Loucy (cell line): ENCODE data around the gene MRTFB.

Source experiments
- H2AFZ ChIP-seq: fragments of 200-600 bp; sonication (generic); 2 replicates; pipeline ENCODE4 v1.6.0; 2016; ENCODE audit warnings: antibody characterized with exemption, mild to moderate bottlenecking, low read length, moderate library complexity
- H3F3A ChIP-seq: fragments of 200-600 bp; 2 replicates; pipeline ENCODE4 v1.6.0; 2016; ENCODE audit warnings: antibody characterized with exemption, low read depth, mild to moderate bottlenecking
- H3K27me3 ChIP-seq: fragments of 200-600 bp; sonication (generic); 2 replicates; pipeline ENCODE4 v1.6.1; 2014; ENCODE audit warnings: low read length, mild to moderate bottlenecking; ENCODE audit not compliant: insufficient read depth, poor library complexity, severe bottlenecking
- H3K36me3 ChIP-seq: fragments of 200-600 bp; sonication (generic); 2 replicates; pipeline ENCODE4 v1.6.1; 2016; ENCODE audit warnings: low read length; ENCODE audit not compliant: insufficient read depth
- H3K4me1 ChIP-seq: fragments of 200-600 bp; sonication (generic); 2 replicates; pipeline ENCODE4 v1.5.1; 2014; ENCODE audit warnings: low read length, mild to moderate bottlenecking; ENCODE audit not compliant: insufficient read depth, poor library complexity, severe bottlenecking
- H3K4me2 ChIP-seq: fragments of 200-600 bp; sonication (generic); 2 replicates; pipeline ENCODE4 v1.6.0; 2014; ENCODE audit warnings: antibody characterized with exemption, low read length, low read depth, mild to moderate bottlenecking; ENCODE audit not compliant: poor library complexity, severe bottlenecking
- H3K4me3 ChIP-seq: fragments of 200-600 bp; sonication (generic); 2 replicates; pipeline ENCODE4 v1.5.1; 2014; ENCODE audit warnings: low read length, mild to moderate bottlenecking, mixed read lengths; ENCODE audit not compliant: poor library complexity, severe bottlenecking
- H3K79me2 ChIP-seq: fragments of 200-600 bp; sonication (generic); 2 replicates; pipeline ENCODE4 v1.6.1; 2014; ENCODE audit warnings: low read length; ENCODE audit not compliant: insufficient read depth
- H3K9ac ChIP-seq: fragments of 200-600 bp; sonication (generic); 2 replicates; pipeline ENCODE4 v1.6.0; 2014; ENCODE audit warnings: mild to moderate bottlenecking, low read depth, low read length, moderate library complexity; ENCODE audit not compliant: poor library complexity, severe bottlenecking
- H3K9me2 ChIP-seq: fragments of 200-600 bp; sonication (generic); replicated peaks from 2 replicates; pipeline ENCODE4 v1.6.1; 2016; ENCODE audit warnings: low read depth, low read length, mixed read lengths
- H3K9me3 ChIP-seq: fragments of 200-600 bp; sonication (generic); 2 replicates; pipeline ENCODE4 v1.6.1; 2014; ENCODE audit warnings: mild to moderate bottlenecking, antibody characterized with exemption, low read length, low read depth; ENCODE audit not compliant: insufficient read depth
- H4K20me1 ChIP-seq: fragments of 200-600 bp; sonication (generic); 2 replicates; pipeline ENCODE4 v1.6.0; 2014; ENCODE audit warnings: antibody characterized with exemption, low read length, mild to moderate bottlenecking; ENCODE audit not compliant: insufficient read depth, poor library complexity, severe bottlenecking
- EZH2phosphoT487 ChIP-seq: fragments of 200-600 bp; IDR thresholded peaks from 2 replicates; pipeline ENCODE4 v1.6.1; 2018; ENCODE audit warnings: antibody characterized with exemption, mild to moderate bottlenecking, moderate library complexity, borderline replicate concordance
- TF ChIP-seq, protein P1 (sequence below): fragments of 200-600 bp; sonication (generic); conservative IDR thresholded peaks from 2 replicates; pipeline ENCODE4 v1.5.1; 2014; ENCODE audit warnings: mild to moderate bottlenecking, antibody characterized with exemption, low read length

The MRTFB gene

GRCh38 chr16:14238756-14239155, 167.6 kb downstream of the MRTFB start:
- Histone ChIP-seq H3K9ac (no peak overlapping the region), H3K36me3 (no peaks in the 10 kb centered on the region), H3K4me3 (no peak overlapping the region), H3K79me2 (no peaks in the 10 kb centered on the region), H3K9me2 (no peaks in the 10 kb centered on the region), H2AFZ (no peak overlapping the region), H3K4me1 (no peaks in the 10 kb centered on the region), H4K20me1 (no peaks in the 10 kb centered on the region), H3K27me3 (no peaks in the 10 kb centered on the region), H3K4me2 (no peak overlapping the region), H3F3A (no peaks in the 10 kb centered on the region), H3K9me3 (no peaks in the 10 kb centered on the region)
- TF ChIP-seq, protein P1, sequence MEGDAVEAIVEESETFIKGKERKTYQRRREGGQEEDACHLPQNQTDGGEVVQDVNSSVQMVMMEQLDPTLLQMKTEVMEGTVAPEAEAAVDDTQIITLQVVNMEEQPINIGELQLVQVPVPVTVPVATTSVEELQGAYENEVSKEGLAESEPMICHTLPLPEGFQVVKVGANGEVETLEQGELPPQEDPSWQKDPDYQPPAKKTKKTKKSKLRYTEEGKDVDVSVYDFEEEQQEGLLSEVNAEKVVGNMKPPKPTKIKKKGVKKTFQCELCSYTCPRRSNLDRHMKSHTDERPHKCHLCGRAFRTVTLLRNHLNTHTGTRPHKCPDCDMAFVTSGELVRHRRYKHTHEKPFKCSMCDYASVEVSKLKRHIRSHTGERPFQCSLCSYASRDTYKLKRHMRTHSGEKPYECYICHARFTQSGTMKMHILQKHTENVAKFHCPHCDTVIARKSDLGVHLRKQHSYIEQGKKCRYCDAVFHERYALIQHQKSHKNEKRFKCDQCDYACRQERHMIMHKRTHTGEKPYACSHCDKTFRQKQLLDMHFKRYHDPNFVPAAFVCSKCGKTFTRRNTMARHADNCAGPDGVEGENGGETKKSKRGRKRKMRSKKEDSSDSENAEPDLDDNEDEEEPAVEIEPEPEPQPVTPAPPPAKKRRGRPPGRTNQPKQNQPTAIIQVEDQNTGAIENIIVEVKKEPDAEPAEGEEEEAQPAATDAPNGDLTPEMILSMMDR, result no peak
- no peak for TF ChIP-seq EZH2phosphoT487

- H3K9me2 ChIP-seq, result no peaks in the 10 kb centered on the region
- H3K4me1 ChIP-seq, result no peaks in the 10 kb centered on the region
- no peak overlapping the region for H3K4me3 ChIP-seq
- TF ChIP-seq EZH2phosphoT487, result no peak
- TF ChIP-seq, protein P1, result no peak
- no peaks in the 10 kb centered on the region for H3K27me3 ChIP-seq
- H3K9ac ChIP-seq, result no peak overlapping the region
- H3K4me2 ChIP-seq, result no peak overlapping the region
- H3K9me3 ChIP-seq, result no peaks in the 10 kb centered on the region
- no peaks in the 10 kb centered on the region for H3K36me3 ChIP-seq
- H4K20me1 ChIP-seq, result no peaks in the 10 kb centered on the region
- no peak overlapping the region for H2AFZ ChIP-seq
- no peaks in the 10 kb centered on the region for H3K79me2 ChIP-seq
- no peaks in the 10 kb centered on the region for H3F3A ChIP-seq
Observed at GRCh38 chr16:14239791-14240190, 168.7 kb downstream of the MRTFB start.

- Histone ChIP-seq H3K27me3 (no peaks in the 10 kb centered on the region), H3K36me3 (no peaks in the 10 kb centered on the region), H3K79me2 (no peaks in the 10 kb centered on the region), H3K4me1 (no peaks in the 10 kb centered on the region), H3K4me3 (no peak overlapping the region), H3K9ac (no peak overlapping the region), H3F3A (no peaks in the 10 kb centered on the region), H3K9me2 (no peaks in the 10 kb centered on the region), H2AFZ (no peak overlapping the region), H4K20me1 (no peaks in the 10 kb centered on the region), H3K9me3 (no peaks in the 10 kb centered on the region), H3K4me2 (no peak overlapping the region)
- TF ChIP-seq EZH2phosphoT487, result no peak
- TF ChIP-seq, protein P1, result no peak
Observed at GRCh38 chr16:14240219-14240843, 169.2 kb downstream of the MRTFB start.
